ENCODE results near the gene RHBDF1.

The RHBDF1 gene

GRCh38 chr16:104355-104754, 31.9 kb upstream of the RHBDF1 start:
- Histone ChIP-seq H4K20me1 (ENCODE audit: insufficient read depth, low read length) (no peaks in the 10 kb centered on the region), H3K79me2 (ENCODE audit: low read length) (no peaks in the 10 kb centered on the region), H3K9ac (ENCODE audit: low read length) (no peak overlapping the region), H3K36me3 (replicated peaks; ENCODE audit: insufficient read depth, low read length) (no peaks in the 10 kb centered on the region), H3K4me1 (ENCODE audit: low read length) (no peaks in the 10 kb centered on the region), H3K9me2 (replicated peaks; ENCODE audit: insufficient read depth, low read length) (no peaks in the 10 kb centered on the region), H3K27ac (ENCODE audit: low read length) (no peak overlapping the region), H3K27me3 (replicated peaks; ENCODE audit: insufficient read depth, low read length) (no peaks in the 10 kb centered on the region), H3K4me2 (ENCODE audit: low read depth, low read length) (no peak overlapping the region), H3K9me3 (replicated peaks; ENCODE audit: insufficient read depth, low read length) (no peaks in the 10 kb centered on the region), H3K4me3 (ENCODE audit: low read length) (no peak overlapping the region), H2AFZ (ENCODE audit: low read length) (no peak overlapping the region), H3F3A (ENCODE audit: insufficient read depth, low read length) (no peaks in the 10 kb centered on the region)
- DNase-seq = no peak
- no peak for TF ChIP-seq EZH2 (optimal IDR thresholded peaks at IDR 0.05; ENCODE audit: low read depth, low read length)
- TF ChIP-seq EZH2phosphoT487 (IDR thresholded peaks at IDR 0.05; ENCODE audit: low read length) = no peak
- TF ChIP-seq, protein P1, sequence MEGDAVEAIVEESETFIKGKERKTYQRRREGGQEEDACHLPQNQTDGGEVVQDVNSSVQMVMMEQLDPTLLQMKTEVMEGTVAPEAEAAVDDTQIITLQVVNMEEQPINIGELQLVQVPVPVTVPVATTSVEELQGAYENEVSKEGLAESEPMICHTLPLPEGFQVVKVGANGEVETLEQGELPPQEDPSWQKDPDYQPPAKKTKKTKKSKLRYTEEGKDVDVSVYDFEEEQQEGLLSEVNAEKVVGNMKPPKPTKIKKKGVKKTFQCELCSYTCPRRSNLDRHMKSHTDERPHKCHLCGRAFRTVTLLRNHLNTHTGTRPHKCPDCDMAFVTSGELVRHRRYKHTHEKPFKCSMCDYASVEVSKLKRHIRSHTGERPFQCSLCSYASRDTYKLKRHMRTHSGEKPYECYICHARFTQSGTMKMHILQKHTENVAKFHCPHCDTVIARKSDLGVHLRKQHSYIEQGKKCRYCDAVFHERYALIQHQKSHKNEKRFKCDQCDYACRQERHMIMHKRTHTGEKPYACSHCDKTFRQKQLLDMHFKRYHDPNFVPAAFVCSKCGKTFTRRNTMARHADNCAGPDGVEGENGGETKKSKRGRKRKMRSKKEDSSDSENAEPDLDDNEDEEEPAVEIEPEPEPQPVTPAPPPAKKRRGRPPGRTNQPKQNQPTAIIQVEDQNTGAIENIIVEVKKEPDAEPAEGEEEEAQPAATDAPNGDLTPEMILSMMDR (IDR thresholded peaks at IDR 0.05; ENCODE audit: low read length) = no peak

DNA sequence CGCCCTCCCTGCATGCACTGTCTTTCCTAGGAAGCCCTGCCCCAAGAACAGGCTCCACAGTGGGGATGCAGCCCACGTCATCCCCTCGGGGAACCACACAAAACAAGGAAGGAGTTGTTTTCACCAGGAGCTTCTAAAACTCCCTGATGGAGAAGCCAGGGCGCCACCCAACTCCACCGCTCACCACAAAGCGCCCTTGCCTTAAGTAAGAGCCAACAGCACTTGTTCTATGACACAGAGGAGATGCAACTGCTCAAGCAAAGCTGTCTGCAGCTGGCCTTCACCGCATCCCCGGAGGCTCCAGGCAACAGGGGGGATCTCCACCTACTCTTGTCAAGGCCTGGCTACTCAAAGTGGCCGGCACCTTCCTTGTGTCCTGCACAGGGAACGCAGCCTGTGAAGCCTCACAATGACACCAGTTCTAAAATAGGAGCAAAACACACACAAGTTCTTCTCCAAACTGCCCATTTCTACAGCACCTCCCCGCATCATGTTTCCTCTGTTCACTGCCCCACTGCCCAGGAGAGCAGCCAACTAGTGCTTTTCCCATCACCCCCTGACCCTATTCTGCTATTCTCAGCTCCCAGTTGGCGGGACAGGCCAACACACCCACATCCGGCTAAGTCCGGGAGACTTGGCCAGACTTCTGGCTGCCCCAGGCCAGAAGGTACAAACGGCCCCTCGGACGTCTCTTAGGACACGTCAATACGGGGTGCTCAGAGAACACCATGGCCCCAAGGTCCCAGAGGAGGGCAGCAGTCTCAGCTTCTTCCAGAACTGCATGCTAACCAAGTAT, 29.8 kb upstream of the RHBDF1 start:
- Histone ChIP-seq H3K4me1 (ENCODE audit: low read length) (no peaks in the 10 kb centered on the region), H3K79me2 (ENCODE audit: low read length) (no peaks in the 10 kb centered on the region), H3K4me3 (ENCODE audit: low read length) (no peak overlapping the region), H3K27me3 (replicated peaks; ENCODE audit: insufficient read depth, low read length) (no peaks in the 10 kb centered on the region), H3K9me3 (replicated peaks; ENCODE audit: insufficient read depth, low read length) (no peaks in the 10 kb centered on the region), H4K20me1 (ENCODE audit: insufficient read depth, low read length) (no peaks in the 10 kb centered on the region), H3K9me2 (replicated peaks; ENCODE audit: insufficient read depth, low read length) (no peaks in the 10 kb centered on the region), H3K27ac (ENCODE audit: low read length) (no peak overlapping the region), H3K9ac (ENCODE audit: low read length) (no peak overlapping the region), H3K36me3 (replicated peaks; ENCODE audit: insufficient read depth, low read length) (no peaks in the 10 kb centered on the region), H3F3A (ENCODE audit: insufficient read depth, low read length) (no peaks in the 10 kb centered on the region), H2AFZ (ENCODE audit: low read length) (no peak overlapping the region), H3K4me2 (ENCODE audit: low read depth, low read length) (no peak overlapping the region)
- no peak for TF ChIP-seq EZH2phosphoT487 (IDR thresholded peaks at IDR 0.05; ENCODE audit: low read length)
- TF ChIP-seq, protein P1 (IDR thresholded peaks at IDR 0.05; ENCODE audit: low read length) = no peak
- TF ChIP-seq EZH2 (optimal IDR thresholded peaks at IDR 0.05; ENCODE audit: low read depth, low read length) = no peak
- no peak for DNase-seq

DNA sequence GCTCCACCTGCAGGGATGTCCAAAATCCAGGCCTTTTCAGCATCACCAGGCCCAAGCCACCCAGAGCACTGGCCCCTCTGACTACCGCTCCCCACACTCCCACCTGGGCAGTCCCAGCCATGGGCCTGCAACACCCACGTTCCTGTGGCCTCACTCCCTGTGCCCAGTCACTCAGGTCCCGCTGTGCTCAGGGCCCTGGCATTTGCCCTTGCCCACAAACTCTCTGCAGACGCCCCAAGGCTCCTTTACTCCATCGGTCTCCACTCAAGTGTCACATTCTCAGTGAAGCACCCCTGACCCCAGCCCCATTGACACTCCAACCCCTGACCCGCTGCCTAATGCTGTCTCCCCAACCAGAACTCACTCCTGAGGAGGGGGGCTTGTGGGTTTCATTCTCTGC, 29.2 kb upstream of the RHBDF1 start:
- no peak overlapping the region for H3K27ac ChIP-seq (ENCODE audit: low read length)
- no peak overlapping the region for H3K4me2 ChIP-seq (ENCODE audit: low read depth, low read length)
- DNase-seq = no peak
- no peaks in the 10 kb centered on the region for H3F3A ChIP-seq (ENCODE audit: insufficient read depth, low read length)
- H3K4me1 ChIP-seq (ENCODE audit: low read length) = no peaks in the 10 kb centered on the region
- no peaks in the 10 kb centered on the region for H3K9me2 ChIP-seq (replicated peaks; ENCODE audit: insufficient read depth, low read length)
- H3K79me2 ChIP-seq (ENCODE audit: low read length) = no peaks in the 10 kb centered on the region
- H3K4me3 ChIP-seq (ENCODE audit: low read length) = no peak overlapping the region
- H3K27me3 ChIP-seq (replicated peaks; ENCODE audit: insufficient read depth, low read length) = no peaks in the 10 kb centered on the region
- H2AFZ ChIP-seq (ENCODE audit: low read length) = no peak overlapping the region
- H3K9me3 ChIP-seq (replicated peaks; ENCODE audit: insufficient read depth, low read length) = no peaks in the 10 kb centered on the region
- no peaks in the 10 kb centered on the region for H3K36me3 ChIP-seq (replicated peaks; ENCODE audit: insufficient read depth, low read length)
- H4K20me1 ChIP-seq (ENCODE audit: insufficient read depth, low read length) = no peaks in the 10 kb centered on the region
- H3K9ac ChIP-seq (ENCODE audit: low read length) = no peak overlapping the region
- TF ChIP-seq EZH2 (optimal IDR thresholded peaks at IDR 0.05; ENCODE audit: low read depth, low read length) = no peak
- TF ChIP-seq, protein P1 (IDR thresholded peaks at IDR 0.05; ENCODE audit: low read length) = no peak
- no peak for TF ChIP-seq EZH2phosphoT487 (IDR thresholded peaks at IDR 0.05; ENCODE audit: low read length)
